Neural progenitor cell (in vitro differentiated cells): Measurements from ENCODE around the gene ABCC1.

Experiments
- EZH2 ChIP-seq: fragments of 200-600 bp; sonication (generic); IDR thresholded peaks from 2 replicates; pipeline ENCODE4 v1.6.1; 2017; ENCODE audit warnings: antibody characterized with exemption, mild to moderate bottlenecking, moderate library complexity
- EZH2phosphoT487 ChIP-seq: fragments of 200-600 bp; sonication (generic); IDR thresholded peaks from 2 replicates; pipeline ENCODE4 v1.6.1; 2017; ENCODE audit warnings: antibody characterized with exemption
- TF ChIP-seq, protein P1 (sequence below): fragments of 200-600 bp; sonication (generic); IDR thresholded peaks from 2 replicates; pipeline ENCODE4 v1.5.1; 2017; ENCODE audit warnings: antibody characterized with exemption, mild to moderate bottlenecking

- TF ChIP-seq, protein P1, sequence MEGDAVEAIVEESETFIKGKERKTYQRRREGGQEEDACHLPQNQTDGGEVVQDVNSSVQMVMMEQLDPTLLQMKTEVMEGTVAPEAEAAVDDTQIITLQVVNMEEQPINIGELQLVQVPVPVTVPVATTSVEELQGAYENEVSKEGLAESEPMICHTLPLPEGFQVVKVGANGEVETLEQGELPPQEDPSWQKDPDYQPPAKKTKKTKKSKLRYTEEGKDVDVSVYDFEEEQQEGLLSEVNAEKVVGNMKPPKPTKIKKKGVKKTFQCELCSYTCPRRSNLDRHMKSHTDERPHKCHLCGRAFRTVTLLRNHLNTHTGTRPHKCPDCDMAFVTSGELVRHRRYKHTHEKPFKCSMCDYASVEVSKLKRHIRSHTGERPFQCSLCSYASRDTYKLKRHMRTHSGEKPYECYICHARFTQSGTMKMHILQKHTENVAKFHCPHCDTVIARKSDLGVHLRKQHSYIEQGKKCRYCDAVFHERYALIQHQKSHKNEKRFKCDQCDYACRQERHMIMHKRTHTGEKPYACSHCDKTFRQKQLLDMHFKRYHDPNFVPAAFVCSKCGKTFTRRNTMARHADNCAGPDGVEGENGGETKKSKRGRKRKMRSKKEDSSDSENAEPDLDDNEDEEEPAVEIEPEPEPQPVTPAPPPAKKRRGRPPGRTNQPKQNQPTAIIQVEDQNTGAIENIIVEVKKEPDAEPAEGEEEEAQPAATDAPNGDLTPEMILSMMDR, result no peak
- no peak for TF ChIP-seq EZH2phosphoT487
- no peak for TF ChIP-seq EZH2
Observed at GRCh38 chr16:16020291-16020690, 70.9 kb downstream of the ABCC1 start.
